Measurements from ENCODE around the gene FRG2C.
A peak's percentile ranks its signal among the peaks of the same experiment; 100 is the strongest.
"Not testable (repeated sequence)": the region's sequence is repeated elsewhere in the genome, so short reads cannot be mapped to it uniquely, and the experiment has no call there.

The FRG2C gene

GRCh38 chr3:75664028-75664427 lies at the start of gene FRG2C:
FRG2C (plus strand) TSS chr3:75664328; CDS start chr3:75664380, 52 bp downstream.
- DNase-seq (ENCODE audit: low read depth in 1 of 2, low spot score in 1 of 2); in situ Hi-C loops (cut with HindIII; ENCODE audit: low pct_unique_long_range_greater_than_20kb, low sequenced_read_pairs): not testable (repeated sequence)

GRCh38 chr3:75618666-75619305 lies 45.3 kb upstream of the FRG2C start:
- in situ Hi-C loops (cut with HindIII; ENCODE audit: low pct_unique_long_range_greater_than_20kb, low sequenced_read_pairs); DNase-seq (ENCODE audit: low read depth in 1 of 2, low spot score in 1 of 2): not testable (repeated sequence)

- in situ Hi-C loops (cut with HindIII; ENCODE audit: low pct_unique_long_range_greater_than_20kb, low sequenced_read_pairs), result not testable (repeated sequence)
These were observed 44.6 kb upstream of the FRG2C start for GRCh38 chr3:75619481-75620031.

GRCh38 chr3:75621772-75622171 lies 42.4 kb upstream of the FRG2C start:
- not testable (repeated sequence) for DNase-seq (ENCODE audit: low read depth in 1 of 2, low spot score in 1 of 2)

More at GRCh38 chr3:75619481-75620031, 44.6 kb upstream of the FRG2C start:
- not testable (repeated sequence) for DNase-seq (ENCODE audit: low read depth in 1 of 2, low spot score in 1 of 2)

GRCh38 chr3:75623656-75624055 lies 40.5 kb upstream of the FRG2C start:
- DNase-seq (ENCODE audit: low read depth in 1 of 2, low spot score in 1 of 2); in situ Hi-C loops (cut with HindIII; ENCODE audit: low pct_unique_long_range_greater_than_20kb, low sequenced_read_pairs): not testable (repeated sequence)

More at GRCh38 chr3:75621772-75622171, 42.4 kb upstream of the FRG2C start:
- in situ Hi-C loops (cut with HindIII; ENCODE audit: low pct_unique_long_range_greater_than_20kb, low sequenced_read_pairs), result not testable (repeated sequence)

- DNase-seq (ENCODE audit: low read depth in 1 of 2, low spot score in 1 of 2); in situ Hi-C loops (cut with HindIII; ENCODE audit: low pct_unique_long_range_greater_than_20kb, low sequenced_read_pairs): not testable (repeated sequence)
These were observed 33.1 kb upstream of the FRG2C start for GRCh38 chr3:75630887-75631535.

GRCh38 chr3:75631541-75631940 lies 32.6 kb upstream of the FRG2C start:
- in situ Hi-C loops (cut with HindIII; ENCODE audit: low pct_unique_long_range_greater_than_20kb, low sequenced_read_pairs), result no loop called here
- no peak for DNase-seq (ENCODE audit: low read depth in 1 of 2, low spot score in 1 of 2)
- no peak for TF ChIP-seq JUND (IDR thresholded peaks at IDR 0.05; ENCODE audit: low read depth)

GRCh38 chr3:75638947-75639346 lies 25.2 kb upstream of the FRG2C start:
- in situ Hi-C loops (cut with HindIII; ENCODE audit: low pct_unique_long_range_greater_than_20kb, low sequenced_read_pairs); DNase-seq (ENCODE audit: low read depth in 1 of 2, low spot score in 1 of 2): not testable (repeated sequence)

- DNase-seq (ENCODE audit: low read depth in 1 of 2, low spot score in 1 of 2); in situ Hi-C loops (cut with HindIII; ENCODE audit: low pct_unique_long_range_greater_than_20kb, low sequenced_read_pairs): not testable (repeated sequence)
These were observed 23.0 kb upstream of the FRG2C start for GRCh38 chr3:75641107-75641517.

- in situ Hi-C loops (cut with HindIII; ENCODE audit: low pct_unique_long_range_greater_than_20kb, low sequenced_read_pairs), result not testable (repeated sequence)
- peak in 1 of 2 experiments; percentile 34 for DNase-seq (ENCODE audit: low read depth in 1 of 2, low spot score in 1 of 2)
These were observed 20.9 kb upstream of the FRG2C start for GRCh38 chr3:75643031-75643800.

GRCh38 chr3:75645548-75645947 lies 18.6 kb upstream of the FRG2C start:
- DNase-seq (ENCODE audit: low read depth in 1 of 2, low spot score in 1 of 2); in situ Hi-C loops (cut with HindIII; ENCODE audit: low pct_unique_long_range_greater_than_20kb, low sequenced_read_pairs): not testable (repeated sequence)

- in situ Hi-C loops (cut with HindIII; ENCODE audit: low pct_unique_long_range_greater_than_20kb, low sequenced_read_pairs), result no loop called here
- DNase-seq (ENCODE audit: low read depth in 1 of 2, low spot score in 1 of 2), result no peak
- TF ChIP-seq JUND (IDR thresholded peaks at IDR 0.05; ENCODE audit: low read depth), result no peak
These were observed 13.9 kb upstream of the FRG2C start for GRCh38 chr3:75650191-75650590.

GRCh38 chr3:75655101-75655904 lies 8.8 kb upstream of the FRG2C start:
- in situ Hi-C loops (cut with HindIII; ENCODE audit: low pct_unique_long_range_greater_than_20kb, low sequenced_read_pairs); DNase-seq (ENCODE audit: low read depth in 1 of 2, low spot score in 1 of 2): not testable (repeated sequence)

- in situ Hi-C loops (cut with HindIII; ENCODE audit: low pct_unique_long_range_greater_than_20kb, low sequenced_read_pairs); DNase-seq (ENCODE audit: low read depth in 1 of 2, low spot score in 1 of 2): not testable (repeated sequence)
These were observed 8.2 kb upstream of the FRG2C start for GRCh38 chr3:75655956-75656355.

- in situ Hi-C loops (cut with HindIII; ENCODE audit: low pct_unique_long_range_greater_than_20kb, low sequenced_read_pairs); DNase-seq (ENCODE audit: low read depth in 1 of 2, low spot score in 1 of 2): not testable (repeated sequence)
These were observed 5.6 kb upstream of the FRG2C start for GRCh38 chr3:75658411-75659107.

GRCh38 chr3:75659108-75659433 lies 5.1 kb upstream of the FRG2C start:
- in situ Hi-C loops (cut with HindIII; ENCODE audit: low pct_unique_long_range_greater_than_20kb, low sequenced_read_pairs); DNase-seq (ENCODE audit: low read depth in 1 of 2, low spot score in 1 of 2): not testable (repeated sequence)

- in situ Hi-C loops (cut with HindIII; ENCODE audit: low pct_unique_long_range_greater_than_20kb, low sequenced_read_pairs), result not testable (repeated sequence)
These were observed 1.5 kb downstream of the FRG2C start for GRCh38 chr3:75665626-75666025.

More at GRCh38 chr3:75665626-75666025, 1.5 kb downstream of the FRG2C start:
- DNase-seq (ENCODE audit: low read depth in 1 of 2, low spot score in 1 of 2), result not testable (repeated sequence)

Data from T47D (cell line).